HUES64 (cell line): ENCODE results near the gene TMEM178B.

ENCODE experiments used
- H3K27ac ChIP-seq: 2 replicates; pipeline ENCODE4 v1.7.0; 2013; ENCODE audit warnings: low read depth, low read length, inconsistent platforms
- H3K27me3 ChIP-seq: 2 replicates; pipeline ENCODE4 v1.6.1; 2013; ENCODE audit warnings: mild to moderate bottlenecking, low read length; ENCODE audit not compliant: insufficient read depth
- H3K36me3 ChIP-seq: 2 replicates; pipeline ENCODE4 v1.6.1; 2013; ENCODE audit warnings: mild to moderate bottlenecking, low read length; ENCODE audit not compliant: insufficient read depth
- H3K4me1 ChIP-seq: 2 replicates; pipeline ENCODE4 v1.6.1; 2013; ENCODE audit warnings: mild to moderate bottlenecking, low read length, moderate library complexity; ENCODE audit not compliant: insufficient read depth
- H3K4me3 ChIP-seq: 2 replicates; pipeline ENCODE4 v1.5.1; 2013; ENCODE audit warnings: mild to moderate bottlenecking, low read length, moderate library complexity
- H3K9ac ChIP-seq: 2 replicates; pipeline ENCODE4 v1.6.1; 2013; ENCODE audit warnings: mild to moderate bottlenecking, low read depth, low read length
- H3K9me3 ChIP-seq: 2 replicates; pipeline ENCODE4 v1.6.1; 2013; ENCODE audit warnings: low read depth, low read length; ENCODE audit not compliant: insufficient read depth
- WGBS: fragments of 150-250, 120-280 bp; methylation state at CpG from one replicate; pipeline ENCODE4 v1.1.7; 2013; ENCODE audit warnings: missing lambda C conversion rate; 5-methylcytosine and 5-hydroxymethylcytosine counted together

Gene TMEM178B

DNA sequence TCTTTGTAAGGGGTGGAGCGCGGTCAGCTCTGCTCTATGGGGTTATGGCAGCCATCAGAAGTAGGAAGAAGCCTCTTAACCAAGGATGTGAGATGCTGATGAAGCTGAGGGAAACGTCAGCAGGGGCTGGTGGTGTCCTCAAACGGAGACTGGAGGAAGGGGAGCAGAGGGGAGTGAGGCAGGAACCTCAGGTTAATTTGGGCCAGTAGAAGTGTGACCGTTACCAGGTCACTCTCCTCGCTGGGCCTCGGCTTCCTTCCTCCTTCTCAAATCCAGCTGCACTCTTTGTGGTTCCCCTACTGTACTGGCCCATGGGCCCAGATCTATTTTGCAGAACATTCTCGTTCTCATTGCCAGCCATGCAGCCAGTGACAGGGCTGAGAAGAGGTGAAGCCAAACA, 169.5 kb downstream of the TMEM178B start:
- WGBS, result 75% methylated on average over 8 of the region's 8 CpGs
- H3K27me3 ChIP-seq, result no peaks in the 10 kb centered on the region
- peaks cover 9% of the 10 kb centered on the region for H3K4me1 ChIP-seq
- no peak overlapping the region for H3K27ac ChIP-seq
- no peaks in the 10 kb centered on the region for H3K9me3 ChIP-seq
- no peak overlapping the region for H3K9ac ChIP-seq
- no peak overlapping the region for H3K4me3 ChIP-seq
- H3K36me3 ChIP-seq, result no peaks in the 10 kb centered on the region

DNA sequence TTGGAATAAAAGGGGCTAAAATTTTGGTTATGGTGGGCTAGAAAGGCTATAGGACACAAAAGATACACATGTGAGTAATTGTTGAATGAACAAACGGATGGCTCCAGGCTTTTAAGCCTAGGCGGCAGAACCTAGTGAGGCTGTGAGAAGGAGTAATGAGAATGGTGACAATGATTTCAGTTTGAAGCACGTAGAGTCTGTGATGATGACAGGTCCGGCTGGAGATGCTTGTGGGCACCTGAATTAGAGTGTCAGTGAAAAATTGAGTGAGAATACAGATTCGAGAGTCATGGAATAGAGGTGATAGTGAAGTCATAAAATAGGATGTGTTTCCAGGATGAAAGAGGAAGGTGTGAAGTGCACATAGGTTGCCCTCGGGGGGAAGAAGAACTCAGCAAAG, 170.6 kb downstream of the TMEM178B start:
- H3K27me3 ChIP-seq, result no peaks in the 10 kb centered on the region
- no peaks in the 10 kb centered on the region for H3K36me3 ChIP-seq
- no peak overlapping the region for H3K4me3 ChIP-seq
- H3K9ac ChIP-seq, result no peak overlapping the region
- no peaks in the 10 kb centered on the region for H3K9me3 ChIP-seq
- no peak overlapping the region for H3K27ac ChIP-seq
- 92% methylated on average over 6 of the region's 6 CpGs for WGBS
- H3K4me1 ChIP-seq, result no peaks in the 10 kb centered on the region

DNA sequence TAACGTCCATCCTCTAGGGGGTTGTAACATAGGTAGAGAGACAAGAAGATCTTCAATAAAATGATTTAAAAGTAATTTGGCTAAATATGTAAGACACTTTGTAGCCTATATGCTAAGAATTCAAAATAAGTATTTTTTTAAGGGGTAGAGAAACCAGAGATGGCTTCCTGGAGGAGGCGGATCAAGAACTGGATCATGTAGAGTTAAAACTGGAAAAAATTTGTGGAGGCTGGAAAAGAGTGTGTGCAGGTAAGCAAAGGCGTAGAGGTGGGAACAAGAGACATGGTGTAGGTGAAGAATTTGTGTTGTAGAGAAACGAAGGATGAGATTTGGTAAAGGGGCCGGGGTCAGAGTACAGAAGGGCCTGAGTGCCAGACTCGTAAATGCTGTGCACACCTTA, 172.6 kb downstream of the TMEM178B start:
- Histone ChIP-seq H3K27me3 (no peaks in the 10 kb centered on the region), H3K9me3 (no peaks in the 10 kb centered on the region), H3K9ac (no peak overlapping the region), H3K27ac (no peak overlapping the region), H3K4me3 (no peak overlapping the region), H3K36me3 (no peaks in the 10 kb centered on the region), H3K4me1 (no peaks in the 10 kb centered on the region)
- WGBS, result 92% methylated on average over 6 of the region's 6 CpGs

DNA sequence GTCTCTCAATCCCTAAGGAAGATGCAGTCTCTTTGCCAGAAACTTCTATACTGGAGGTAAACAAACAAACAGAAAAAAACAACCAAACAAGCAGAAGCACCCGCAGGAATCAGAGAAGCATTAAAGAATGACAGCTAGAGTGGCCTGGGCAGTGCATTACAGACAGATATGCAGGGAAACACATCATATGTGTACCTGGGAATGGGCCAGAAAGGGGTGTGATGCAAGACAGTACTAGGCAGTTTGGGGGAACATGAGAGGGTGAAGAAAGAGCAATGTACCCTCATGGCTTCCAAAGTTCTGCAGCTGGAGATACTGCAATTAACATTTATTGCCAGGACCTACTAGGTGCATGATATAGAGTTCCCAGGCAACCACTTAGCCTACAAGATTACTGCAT, 177.3 kb downstream of the TMEM178B start:
- H3K9ac ChIP-seq, result no peak overlapping the region
- no peaks in the 10 kb centered on the region for H3K9me3 ChIP-seq
- H3K4me3 ChIP-seq, result no peak overlapping the region
- no peaks in the 10 kb centered on the region for H3K27me3 ChIP-seq
- no peaks in the 10 kb centered on the region for H3K36me3 ChIP-seq
- H3K27ac ChIP-seq, result no peak overlapping the region
- no peaks in the 10 kb centered on the region for H3K4me1 ChIP-seq
- 90% methylated on average over 1 of the region's 1 CpG for WGBS

DNA sequence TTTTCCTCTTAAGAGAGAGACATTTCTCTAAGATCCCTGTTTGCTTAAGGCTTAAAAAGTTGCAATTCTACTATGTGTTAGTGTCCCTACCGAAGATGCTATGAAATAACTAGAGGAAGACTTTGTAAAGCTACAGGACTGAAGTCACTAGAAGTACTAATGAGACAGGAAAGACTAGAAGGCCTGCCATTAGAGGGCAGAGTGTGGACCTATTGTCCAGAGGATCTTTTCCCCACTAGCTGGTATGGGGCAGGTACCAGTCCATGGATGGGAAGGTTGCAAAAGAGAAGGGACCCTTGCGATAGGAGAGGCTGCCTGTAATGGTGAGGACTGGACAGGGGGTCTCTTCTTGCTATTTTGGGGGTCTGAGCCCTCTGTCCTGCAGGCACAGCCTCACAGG, 178.1 kb downstream of the TMEM178B start:
- Histone ChIP-seq H3K36me3 (no peaks in the 10 kb centered on the region), H3K27ac (no peak overlapping the region), H3K9me3 (no peaks in the 10 kb centered on the region), H3K4me1 (no peaks in the 10 kb centered on the region), H3K27me3 (no peaks in the 10 kb centered on the region), H3K9ac (no peak overlapping the region), H3K4me3 (no peak overlapping the region)
- WGBS, result 43% methylated on average over 2 of the region's 2 CpGs

DNA sequence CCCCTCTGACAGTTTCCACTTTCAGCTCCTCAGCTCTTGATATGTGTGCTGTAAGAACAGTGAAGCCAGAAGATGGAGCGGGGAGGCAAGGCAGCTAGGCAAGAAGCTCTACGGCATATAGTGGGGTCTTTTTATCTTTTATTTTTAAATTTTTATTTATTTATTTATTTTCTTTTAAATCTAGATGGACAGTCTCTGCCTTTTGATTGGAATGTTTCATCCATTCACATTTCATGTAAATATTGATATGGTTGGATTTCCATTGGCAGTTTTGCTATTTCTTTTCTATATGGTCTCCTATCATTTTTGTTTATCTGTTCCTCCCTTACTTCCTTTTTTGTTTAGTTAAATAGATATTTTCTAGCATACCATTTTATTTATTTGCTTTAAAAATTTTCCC, 183.7 kb downstream of the TMEM178B start:
- H3K4me1 ChIP-seq, result no peaks in the 10 kb centered on the region
- H3K9me3 ChIP-seq, result no peaks in the 10 kb centered on the region
- H3K27ac ChIP-seq, result no peak overlapping the region
- H3K4me3 ChIP-seq, result no peak overlapping the region
- H3K9ac ChIP-seq, result no peak overlapping the region
- no peaks in the 10 kb centered on the region for H3K27me3 ChIP-seq
- H3K36me3 ChIP-seq, result no peaks in the 10 kb centered on the region
- no CpG with 5 or more reads among the region's 2 CpGs for WGBS

DNA sequence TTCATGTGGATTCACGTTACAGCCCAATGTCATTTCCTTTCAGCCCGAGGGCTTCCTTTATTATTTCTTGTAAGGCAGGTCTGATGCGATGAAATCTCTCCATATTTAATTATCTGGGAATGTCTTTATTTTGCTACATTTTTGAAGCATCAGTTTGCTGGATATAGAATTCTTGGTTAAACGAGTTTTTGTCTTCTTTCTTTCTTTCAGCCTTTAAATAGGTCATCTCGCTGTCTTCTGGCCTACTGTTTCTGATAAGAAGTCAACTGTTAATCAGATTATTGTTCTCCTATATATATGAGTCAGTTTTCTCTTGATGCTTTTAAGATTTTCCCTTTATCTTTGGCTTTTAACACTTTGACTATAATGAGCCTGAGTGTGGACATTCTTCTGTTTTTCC, 184.7 kb downstream of the TMEM178B start:
- no peaks in the 10 kb centered on the region for H3K36me3 ChIP-seq
- WGBS, result 89% methylated on average over 3 of the region's 5 CpGs
- no peak overlapping the region for H3K4me3 ChIP-seq
- no peak overlapping the region for H3K9ac ChIP-seq
- no peaks in the 10 kb centered on the region for H3K9me3 ChIP-seq
- no peaks in the 10 kb centered on the region for H3K4me1 ChIP-seq
- H3K27ac ChIP-seq, result no peak overlapping the region
- H3K27me3 ChIP-seq, result no peaks in the 10 kb centered on the region

DNA sequence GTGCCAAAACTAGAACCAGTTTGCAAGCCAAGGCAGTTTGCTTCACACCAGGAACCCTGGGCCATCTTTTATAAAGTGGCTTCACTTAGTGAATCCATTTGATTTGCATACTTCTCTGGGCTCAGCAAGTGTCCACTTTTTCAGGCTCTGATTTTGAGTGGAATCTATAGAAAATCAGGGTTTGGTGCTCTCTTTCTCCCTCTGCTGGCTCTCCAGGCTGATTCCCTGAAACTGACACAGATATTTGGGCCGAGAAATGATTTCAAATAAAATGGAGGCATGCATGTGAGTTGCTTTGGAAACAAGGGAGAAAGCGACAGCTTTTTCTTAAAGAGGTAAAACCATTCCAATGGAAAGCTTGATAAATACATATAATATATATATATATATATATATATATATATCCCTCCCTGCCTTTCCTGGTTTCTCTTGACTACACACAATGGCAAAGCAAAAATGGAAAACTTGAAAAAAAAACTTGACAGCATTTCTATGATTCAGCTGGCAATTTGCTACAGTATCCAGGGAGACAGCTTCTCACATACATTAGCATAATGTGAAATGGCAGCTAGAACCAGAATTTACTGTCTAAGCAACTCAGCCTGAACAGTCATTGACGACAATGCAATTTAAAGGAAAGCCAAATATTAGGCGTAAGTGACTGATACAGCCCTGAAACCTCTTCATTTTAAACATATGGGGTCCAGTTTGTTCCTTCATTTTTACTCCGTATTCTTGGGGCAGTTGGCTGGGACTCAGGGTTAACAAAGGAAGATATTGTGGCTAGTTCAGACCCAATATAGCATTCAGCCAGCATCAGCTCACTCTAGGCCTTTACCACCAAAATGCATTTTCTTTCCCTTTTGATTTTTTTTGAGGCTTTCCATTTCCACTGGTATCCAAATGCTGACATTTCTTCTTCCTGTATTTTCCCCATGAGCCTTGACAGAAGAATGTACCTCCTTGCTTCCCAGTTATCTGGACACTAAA, 188.5 kb downstream of the TMEM178B start:
- no peaks in the 10 kb centered on the region for H3K4me1 ChIP-seq
- H3K9me3 ChIP-seq, result no peaks in the 10 kb centered on the region
- no peaks in the 10 kb centered on the region for H3K36me3 ChIP-seq
- no peaks in the 10 kb centered on the region for H3K27me3 ChIP-seq
- no peak overlapping the region for H3K4me3 ChIP-seq
- no peak overlapping the region for H3K27ac ChIP-seq
- H3K9ac ChIP-seq, result no peak overlapping the region
- 96% methylated on average over 4 of the region's 5 CpGs for WGBS

DNA sequence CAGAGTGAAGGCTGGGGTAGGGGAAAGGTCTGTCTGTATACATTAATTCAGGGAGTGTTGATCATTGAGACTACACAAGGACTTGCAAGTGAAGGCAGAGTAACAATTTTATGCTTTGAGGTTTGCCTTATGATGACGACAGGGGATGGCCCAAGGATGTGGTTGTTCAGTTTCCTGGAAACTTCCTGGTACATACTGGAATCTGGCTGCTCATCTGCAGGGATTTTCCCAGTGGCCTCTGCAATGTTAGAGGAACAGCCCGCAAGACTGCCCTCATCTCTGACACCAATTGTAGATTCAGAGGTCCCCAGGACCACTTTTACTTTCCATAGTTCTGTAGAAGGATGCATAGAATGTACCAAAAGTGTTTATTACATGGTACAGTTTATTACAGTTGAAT, 189.6 kb downstream of the TMEM178B start:
- Histone ChIP-seq H3K9me3 (no peaks in the 10 kb centered on the region), H3K4me1 (no peaks in the 10 kb centered on the region; the same call in 1 of the 2 replicates), H3K36me3 (no peaks in the 10 kb centered on the region), H3K4me3 (no peak overlapping the region), H3K27me3 (no peaks in the 10 kb centered on the region), H3K9ac (no peak overlapping the region), H3K27ac (no peak overlapping the region)
- WGBS, result 93% methylated on average over 2 of the region's 2 CpGs

DNA sequence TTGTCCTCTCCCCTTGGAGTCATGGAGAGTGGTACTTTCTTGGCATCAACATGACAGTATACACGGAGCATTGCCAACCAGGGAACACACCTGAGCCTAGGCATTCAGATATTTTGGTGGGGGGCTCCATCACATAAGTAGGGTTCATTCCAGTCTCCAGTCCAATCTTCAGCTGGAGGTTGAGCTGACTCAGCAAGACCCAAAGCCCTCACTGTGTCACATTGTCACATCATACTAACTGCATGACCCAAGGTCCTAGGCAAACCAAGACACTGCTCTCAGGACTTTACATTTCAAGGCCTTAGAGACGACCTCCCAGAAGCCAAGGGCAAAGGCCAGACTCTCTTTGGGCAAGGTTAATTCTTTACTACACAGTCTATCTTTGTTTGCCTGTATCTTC, 190.1 kb downstream of the TMEM178B start:
- Histone ChIP-seq H3K9ac (no peak overlapping the region), H3K4me3 (no peak overlapping the region), H3K9me3 (no peaks in the 10 kb centered on the region), H3K27ac (no peak overlapping the region), H3K4me1 (no peaks in the 10 kb centered on the region; the same call in 1 of the 2 replicates), H3K27me3 (no peaks in the 10 kb centered on the region), H3K36me3 (no peaks in the 10 kb centered on the region)
- 82% methylated on average over 2 of the region's 2 CpGs for WGBS

DNA sequence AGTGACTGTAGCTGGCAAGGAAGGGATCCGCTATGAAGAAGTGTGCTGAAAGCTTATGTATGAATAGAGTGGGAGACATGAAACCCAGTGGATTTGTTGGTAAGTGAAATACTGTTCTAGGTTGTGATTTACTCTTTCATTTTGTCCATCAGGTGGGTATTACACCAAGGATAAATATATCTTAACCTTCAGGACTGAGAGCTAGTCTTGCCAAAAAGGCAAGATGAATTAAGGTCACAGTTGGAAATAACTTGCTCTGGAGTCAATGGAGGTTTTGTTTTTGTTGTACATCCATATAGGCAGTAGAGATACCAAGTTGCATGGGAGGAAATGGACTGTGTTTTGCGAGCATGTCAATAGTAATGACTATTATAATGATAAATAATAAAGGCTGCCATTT, 190.6 kb downstream of the TMEM178B start:
- no peaks in the 10 kb centered on the region for H3K27me3 ChIP-seq
- H3K9ac ChIP-seq, result no peak overlapping the region
- H3K4me3 ChIP-seq, result no peak overlapping the region
- over 99% methylated on average over 2 of the region's 2 CpGs for WGBS
- no peak overlapping the region for H3K27ac ChIP-seq
- no peaks in the 10 kb centered on the region for H3K9me3 ChIP-seq
- H3K4me1 ChIP-seq, result no peaks in the 10 kb centered on the region; the same call in 1 of the 2 replicates
- H3K36me3 ChIP-seq, result no peaks in the 10 kb centered on the region
